ENCODE results near the gene KIAA1755. TPM values are rescaled to one million over a fixed set of nuclear protein-coding genes. Genes with fewer than 3 reads are reported as not detected.
"Not testable (repeated sequence)": the region's sequence is repeated elsewhere in the genome, so short reads cannot be mapped to it uniquely, and the experiment has no call there.

The KIAA1755 gene
- total and polyA plus RNA-seq, 11 donors: 2.1 to 6.7 (median 3.5) TPM

DNA sequence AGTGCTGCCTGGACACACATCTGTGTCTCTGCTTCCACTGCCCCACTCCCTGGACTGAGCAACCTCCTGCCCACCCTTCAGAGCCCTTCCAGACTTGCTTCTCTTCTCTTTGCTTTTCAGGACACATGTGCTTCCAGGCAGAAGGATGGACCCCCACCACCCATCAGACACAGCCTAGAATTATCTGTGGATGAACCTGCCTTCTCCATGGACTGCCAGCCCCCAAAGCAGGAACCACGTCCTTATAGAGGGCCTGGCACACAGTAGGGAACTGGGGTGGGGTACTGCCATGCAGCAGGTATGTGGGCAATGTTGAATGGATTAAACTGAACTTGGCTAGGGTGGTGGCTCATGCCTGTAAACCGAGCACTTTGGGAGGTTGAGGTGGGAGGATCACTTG, 3.6 kb downstream of the KIAA1755 start:
- H3K27me3 ChIP-seq: peaks cover 0 to 26% (median 16%) of the 10 kb centered on the region in 9 donors
- intact Hi-C loops (cut with DNase I): loop anchor here in 1 of 10 donors (10.0 kb wide), 1 partner anchor 642 kb away; no protein-coding TSS in a partner anchor
- no peaks in the 10 kb centered on the region for H3K9me3 ChIP-seq
- H3K27ac ChIP-seq: peak overlapping the region in 1 of 12 donors; percentile 13
- peak overlapping the region in 1 of 12 donors; percentile 72 for H3K4me3 ChIP-seq
- no peak for TF ChIP-seq POLR2A (IDR thresholded peaks at IDR 0.05)
- TF ChIP-seq, protein P1, sequence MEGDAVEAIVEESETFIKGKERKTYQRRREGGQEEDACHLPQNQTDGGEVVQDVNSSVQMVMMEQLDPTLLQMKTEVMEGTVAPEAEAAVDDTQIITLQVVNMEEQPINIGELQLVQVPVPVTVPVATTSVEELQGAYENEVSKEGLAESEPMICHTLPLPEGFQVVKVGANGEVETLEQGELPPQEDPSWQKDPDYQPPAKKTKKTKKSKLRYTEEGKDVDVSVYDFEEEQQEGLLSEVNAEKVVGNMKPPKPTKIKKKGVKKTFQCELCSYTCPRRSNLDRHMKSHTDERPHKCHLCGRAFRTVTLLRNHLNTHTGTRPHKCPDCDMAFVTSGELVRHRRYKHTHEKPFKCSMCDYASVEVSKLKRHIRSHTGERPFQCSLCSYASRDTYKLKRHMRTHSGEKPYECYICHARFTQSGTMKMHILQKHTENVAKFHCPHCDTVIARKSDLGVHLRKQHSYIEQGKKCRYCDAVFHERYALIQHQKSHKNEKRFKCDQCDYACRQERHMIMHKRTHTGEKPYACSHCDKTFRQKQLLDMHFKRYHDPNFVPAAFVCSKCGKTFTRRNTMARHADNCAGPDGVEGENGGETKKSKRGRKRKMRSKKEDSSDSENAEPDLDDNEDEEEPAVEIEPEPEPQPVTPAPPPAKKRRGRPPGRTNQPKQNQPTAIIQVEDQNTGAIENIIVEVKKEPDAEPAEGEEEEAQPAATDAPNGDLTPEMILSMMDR (IDR thresholded peaks at IDR 0.05): no peak
- 69 to 72% (median 72%) methylated on average over 2 of the region's 2 CpGs for WGBS, 4 donors
- no peak for DNase-seq
- no peaks in the 10 kb centered on the region for H3K36me3 ChIP-seq
- ATAC-seq: no peak
- H3K4me1 ChIP-seq: peaks cover 0 to 45% (median 7%) of the 10 kb centered on the region in 12 donors

DNA sequence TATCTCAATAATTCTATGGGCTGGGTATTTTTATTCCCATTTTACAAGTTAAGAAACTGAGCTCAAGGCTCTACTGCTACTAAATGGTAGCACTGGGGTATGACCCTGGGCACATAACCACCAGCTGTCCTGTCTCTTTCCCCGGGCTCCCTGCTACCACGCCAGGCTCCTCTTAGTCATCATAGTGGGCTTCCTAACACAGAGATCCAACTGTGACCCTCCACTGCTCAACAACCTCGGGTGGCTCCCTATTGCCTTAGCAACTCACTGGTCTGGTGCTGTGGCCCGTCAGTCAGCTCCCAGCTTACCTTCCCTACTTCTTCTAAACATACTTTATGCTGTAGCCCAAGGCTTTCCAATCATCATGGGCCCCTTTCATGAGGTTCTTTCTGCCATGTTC, 4.5 kb downstream of the KIAA1755 start:
- intact Hi-C loops (cut with DNase I): loop anchor here in 1 of 10 donors (10.0 kb wide), 1 partner anchor 641 kb away; no protein-coding TSS in a partner anchor
- Histone ChIP-seq H3K4me3 (peak overlapping the region in 1 of 12 donors; percentile 16), H3K9me3 (no peaks in the 10 kb centered on the region), H3K27me3 (peaks cover 0 to 20% (median 12%) of the 10 kb centered on the region in 9 donors), H3K27ac (peak overlapping the region in 8 of 12 donors; percentile 42 to 64 (median 54)), H3K36me3 (no peaks in the 10 kb centered on the region), H3K4me1 (peaks cover 0 to 50% (median 7%) of the 10 kb centered on the region in 12 donors)
- no peak for TF ChIP-seq POLR2A (IDR thresholded peaks at IDR 0.05)
- TF ChIP-seq, protein P1 (IDR thresholded peaks at IDR 0.05): no peak
- 70 to 84% (median 78%) methylated on average over 4 of the region's 4 CpGs for WGBS, 4 donors
- no peak for ATAC-seq
- DNase-seq: no peak

DNA sequence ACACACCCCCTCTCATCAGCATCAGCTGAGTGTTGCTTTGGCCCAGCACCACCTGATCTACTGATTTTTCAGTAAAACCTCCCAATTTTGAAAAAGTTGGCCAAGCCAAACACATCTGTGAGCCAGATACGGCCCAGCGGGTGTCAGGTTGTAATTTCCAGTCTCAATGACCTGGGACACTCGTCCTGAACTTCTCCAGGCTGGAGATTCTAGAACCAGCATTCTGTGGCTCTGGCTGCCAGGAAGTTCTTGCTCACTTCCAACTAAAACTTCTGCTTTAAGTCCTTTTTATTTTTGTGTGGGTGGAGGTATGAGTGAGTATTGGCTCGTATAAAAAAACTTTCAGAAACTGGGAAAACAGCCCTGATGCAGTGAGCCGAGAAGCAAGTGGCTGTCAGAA, 5.1 kb downstream of the KIAA1755 start:
- peaks cover 0 to 50% (median 4%) of the 10 kb centered on the region in 12 donors for H3K4me1 ChIP-seq

DNA sequence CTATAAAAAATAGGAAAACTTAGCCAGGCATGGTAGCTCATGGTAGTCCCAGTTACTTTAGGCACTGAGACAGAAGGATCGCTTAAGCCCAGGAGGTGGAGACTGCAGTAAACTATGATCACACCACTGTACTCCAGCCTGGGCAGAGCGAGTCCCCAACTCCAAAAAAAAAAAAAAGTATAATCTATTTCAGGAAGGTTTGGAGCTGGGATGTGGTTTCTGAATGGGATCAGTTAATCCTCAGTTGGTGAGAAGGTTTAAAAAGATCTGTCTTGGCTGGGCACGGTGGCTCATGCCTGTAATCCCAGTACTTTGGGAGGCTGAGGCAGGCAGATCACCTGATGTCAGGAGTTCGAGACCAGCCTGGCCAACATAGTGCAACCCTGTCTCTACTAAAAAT, 5.9 kb downstream of the KIAA1755 start:
- H3K36me3 ChIP-seq, H3K4me3 ChIP-seq, H3K9me3 ChIP-seq, H3K27me3 ChIP-seq, ATAC-seq, DNase-seq: not testable (repeated sequence)
- intact Hi-C loops (cut with DNase I): loop anchor here in 1 of 10 donors (10.0 kb wide), 1 partner anchor 640 kb away; no protein-coding TSS in a partner anchor
- Histone ChIP-seq H3K4me1 (peaks cover 0 to 50% (median 3%) of the 10 kb centered on the region in 12 donors), H3K27ac (peak overlapping the region in 5 of 12 donors; percentile 45 to 68 (median 64))
- WGBS, 4 donors: 79 to 85% (median 85%) methylated on average over 4 of the region's 4 CpGs

More for the DNA sequence above, 5.1 kb downstream of the KIAA1755 start:
- Histone ChIP-seq H3K4me3 (peak overlapping the region in 1 of 12 donors; percentile 16), H3K36me3 (no peaks in the 10 kb centered on the region), H3K9me3 (no peaks in the 10 kb centered on the region), H3K27ac (peak overlapping the region in 7 of 12 donors; percentile 43 to 65 (median 57)), H3K27me3 (peaks cover 0 to 13% (median 6%) of the 10 kb centered on the region in 9 donors)
- DNase-seq: peak in 1 of 5 donors; percentile 49
- ATAC-seq: peak in 3 of 4 donors; percentile 48 to 64 (median 60)
- 68 to 86% (median 76%) methylated on average over 5 of the region's 5 CpGs for WGBS, 4 donors
- TF ChIP-seq POLR2A (IDR thresholded peaks at IDR 0.05): no peak
- TF ChIP-seq, protein P1 (IDR thresholded peaks at IDR 0.05): no peak
- intact Hi-C loops (cut with DNase I): loop anchor here in 1 of 10 donors (10.0 kb wide), 1 partner anchor 641 kb away; no protein-coding TSS in a partner anchor

Data from heart left ventricle (tissue), 16 donors.